D721Med (cell line): Measurements from ENCODE around the gene STK32B.

ENCODE experiments used
- DNase-seq: peaks from one replicate; pipeline ENCODE4 v3.0.0; 2011; ENCODE audit warnings: low spot score; ENCODE audit not compliant: insufficient read length
- FAIRE-seq: peaks from 2 replicates; lab custom pipeline; 2011; peaks lifted over from hg19 to GRCh38; lab: Jason Lieb, UNC
- TF ChIP-seq, protein P1 (sequence below): IDR thresholded peaks from 2 replicates; pipeline ENCODE4 v1.5.1; 2012; ENCODE audit warnings: mild to moderate bottlenecking, control low read depth; ENCODE audit not compliant: insufficient read depth; ENCODE audit errors: missing control alignments

The STK32B gene

DNA sequence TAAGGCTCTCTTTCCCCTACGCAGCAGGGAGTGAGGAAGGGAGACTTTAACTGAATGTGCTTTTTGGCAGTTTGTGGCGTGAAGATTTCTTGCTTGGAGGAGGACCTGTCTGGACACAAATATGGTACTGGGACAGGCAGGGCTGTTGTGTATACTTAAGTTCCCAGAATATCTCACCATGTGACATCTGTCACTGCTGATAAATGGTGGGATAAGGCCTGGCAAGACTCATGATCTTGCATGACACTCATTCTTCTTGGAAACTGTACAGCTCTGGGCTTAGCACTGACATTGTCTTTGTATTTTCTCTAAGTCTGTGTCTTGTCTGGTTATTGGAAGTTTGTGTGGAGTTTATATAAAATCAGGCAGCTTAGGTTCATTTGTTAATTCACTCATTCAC, 93.1 kb downstream of the STK32B start:
- TF ChIP-seq, protein P1, sequence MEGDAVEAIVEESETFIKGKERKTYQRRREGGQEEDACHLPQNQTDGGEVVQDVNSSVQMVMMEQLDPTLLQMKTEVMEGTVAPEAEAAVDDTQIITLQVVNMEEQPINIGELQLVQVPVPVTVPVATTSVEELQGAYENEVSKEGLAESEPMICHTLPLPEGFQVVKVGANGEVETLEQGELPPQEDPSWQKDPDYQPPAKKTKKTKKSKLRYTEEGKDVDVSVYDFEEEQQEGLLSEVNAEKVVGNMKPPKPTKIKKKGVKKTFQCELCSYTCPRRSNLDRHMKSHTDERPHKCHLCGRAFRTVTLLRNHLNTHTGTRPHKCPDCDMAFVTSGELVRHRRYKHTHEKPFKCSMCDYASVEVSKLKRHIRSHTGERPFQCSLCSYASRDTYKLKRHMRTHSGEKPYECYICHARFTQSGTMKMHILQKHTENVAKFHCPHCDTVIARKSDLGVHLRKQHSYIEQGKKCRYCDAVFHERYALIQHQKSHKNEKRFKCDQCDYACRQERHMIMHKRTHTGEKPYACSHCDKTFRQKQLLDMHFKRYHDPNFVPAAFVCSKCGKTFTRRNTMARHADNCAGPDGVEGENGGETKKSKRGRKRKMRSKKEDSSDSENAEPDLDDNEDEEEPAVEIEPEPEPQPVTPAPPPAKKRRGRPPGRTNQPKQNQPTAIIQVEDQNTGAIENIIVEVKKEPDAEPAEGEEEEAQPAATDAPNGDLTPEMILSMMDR: no peak
- FAIRE-seq (no peak), DNase-seq (no peak)

DNA sequence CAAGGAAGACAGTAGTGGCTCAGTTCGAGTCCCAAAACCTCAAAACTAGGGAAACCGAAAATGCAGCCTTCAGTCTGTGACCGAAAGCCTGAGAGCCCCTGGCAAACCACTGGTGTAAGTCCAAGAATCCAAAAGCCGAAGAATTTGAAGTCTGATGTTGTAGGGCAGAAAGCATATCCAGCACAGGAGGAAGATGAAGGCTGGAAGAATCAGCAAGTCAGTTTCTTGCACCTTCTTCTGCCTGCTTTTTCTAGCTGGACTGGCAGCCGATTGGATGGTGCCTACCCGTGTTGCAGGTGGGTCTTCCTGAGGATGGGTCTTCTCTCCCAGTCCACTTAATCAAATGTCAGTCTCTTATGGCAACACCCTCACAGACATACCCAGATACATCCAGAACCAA, 95.0 kb downstream of the STK32B start:
- TF ChIP-seq, protein P1: no peak
- no peak for DNase-seq
- no peak for FAIRE-seq

GRCh38 chr4:5152521-5152920, 101.2 kb downstream of the STK32B start:
- FAIRE-seq (no peak), DNase-seq (no peak)
- TF ChIP-seq, protein P1: no peak

DNA sequence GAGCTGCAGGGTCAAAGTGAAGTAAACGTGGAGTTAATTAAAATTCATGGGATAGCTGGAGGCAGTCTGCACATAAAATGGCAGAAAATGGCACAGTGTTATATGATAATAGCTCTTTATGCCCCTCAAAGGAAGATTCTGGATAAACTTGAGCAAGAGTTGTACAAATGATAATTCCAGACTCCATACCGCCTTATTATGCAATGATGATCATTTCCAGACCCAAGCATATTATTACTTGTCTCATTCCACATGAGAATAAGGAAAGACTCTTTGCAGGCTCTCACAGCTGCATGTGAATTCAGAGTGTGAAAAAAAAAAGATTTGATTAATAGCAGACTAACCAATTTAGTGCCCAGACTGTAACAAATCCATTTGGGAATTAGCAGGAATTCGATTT, 105.4 kb downstream of the STK32B start:
- no peak for FAIRE-seq
- no peak for DNase-seq
- TF ChIP-seq, protein P1: no peak

DNA sequence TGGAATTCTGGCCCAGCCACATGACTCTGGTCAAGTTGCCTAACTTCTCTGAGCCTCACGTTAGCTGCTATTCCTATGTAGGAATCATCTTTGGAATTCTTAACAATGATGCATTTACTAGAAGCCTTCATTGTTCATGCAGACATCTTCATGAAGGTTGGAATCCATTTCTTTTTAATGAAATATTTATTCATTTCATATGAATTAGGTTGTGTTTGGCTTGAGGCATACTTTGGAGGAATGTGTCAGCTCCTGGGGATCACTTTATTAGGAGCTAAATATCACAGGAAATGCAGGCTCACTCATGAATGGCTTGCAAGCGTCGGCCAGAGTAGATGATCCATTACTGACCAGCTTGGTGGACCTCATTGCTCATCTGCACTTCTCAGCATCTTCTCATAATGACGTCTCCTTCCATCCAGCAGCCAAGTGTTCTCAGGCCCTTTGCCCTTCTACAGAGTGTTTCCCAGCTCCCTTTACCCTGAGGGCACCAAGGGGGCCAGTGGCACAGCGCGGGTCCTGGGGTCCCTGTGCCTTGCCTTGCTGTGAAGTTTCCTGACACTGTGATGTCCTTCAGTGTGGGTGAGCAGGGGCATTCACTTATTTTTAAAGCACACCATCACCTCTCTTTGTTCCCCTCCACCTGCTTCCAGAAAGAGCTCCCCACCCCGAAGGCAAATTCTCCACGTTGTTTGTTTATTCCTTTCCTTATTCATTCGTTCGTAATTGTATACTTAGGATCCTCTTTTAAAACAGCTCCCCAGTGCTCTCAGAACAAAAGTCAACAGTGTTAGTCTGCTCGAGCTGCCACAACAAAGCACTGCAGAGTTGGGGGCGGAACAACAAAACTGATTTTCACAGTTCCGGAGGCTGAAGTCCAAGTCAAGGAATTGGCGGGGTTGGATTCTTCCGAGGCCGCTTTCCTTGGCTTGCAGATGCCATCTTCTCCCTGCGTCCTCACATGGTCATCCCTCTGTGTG, 106.8 kb downstream of the STK32B start:
- TF ChIP-seq, protein P1: no peak
- DNase-seq (no peak), FAIRE-seq (no peak)

DNA sequence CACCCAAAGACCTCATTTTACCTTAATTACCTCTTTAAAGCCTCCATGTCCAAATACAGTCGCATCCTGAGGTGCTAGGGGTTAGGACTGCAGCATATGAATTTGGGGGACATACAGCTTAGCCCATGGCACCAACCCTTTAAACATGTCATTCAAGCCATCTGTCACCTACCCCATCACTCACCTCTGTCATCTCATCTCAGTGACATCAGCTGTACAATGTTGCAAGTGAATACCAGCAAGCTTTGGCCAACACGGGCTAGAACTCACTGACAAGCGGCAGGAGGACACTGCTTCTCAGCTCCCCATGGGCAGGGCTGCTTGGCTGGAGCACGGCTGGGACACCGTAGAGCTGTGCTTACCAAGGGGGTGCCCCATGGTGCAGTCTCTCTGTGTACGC, 107.5 kb downstream of the STK32B start:
- TF ChIP-seq, protein P1: no peak
- DNase-seq (no peak), FAIRE-seq (no peak)

DNA sequence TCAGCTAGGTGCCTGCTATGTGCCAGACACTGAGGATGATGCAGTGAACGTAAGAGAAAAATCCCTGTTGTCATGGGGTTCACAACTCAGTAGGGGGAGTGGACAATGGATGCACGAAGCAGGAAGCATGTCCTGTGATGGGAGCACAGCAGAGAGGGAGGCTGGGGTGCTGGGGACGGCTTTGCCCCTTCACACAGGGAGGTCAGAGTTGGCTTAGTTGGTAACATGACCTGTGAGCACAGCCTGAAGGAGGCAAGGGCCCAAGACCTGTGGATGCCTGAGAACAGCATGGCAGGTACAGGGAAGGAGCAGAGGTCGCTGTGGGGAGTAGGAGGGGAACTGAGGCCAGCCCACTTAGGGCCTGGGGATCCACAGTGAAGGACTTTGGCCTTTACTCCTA, 109.4 kb downstream of the STK32B start:
- no peak for FAIRE-seq
- no peak for DNase-seq
- TF ChIP-seq, protein P1: no peak
